H1 (cell line): ENCODE measurements around the gene TRIM46.

Source experiments
- ASH2L ChIP-seq: fragments of 200-600, 300-600 bp; sonication (generic); IDR thresholded peaks from one replicate; pipeline ENCODE4 v1.7.1; 2017; ENCODE audit warnings: low read length
- BRCA1 ChIP-seq: IDR thresholded peaks from 2 replicates; pipeline ENCODE4 v1.6.1; 2012; ENCODE audit warnings: low read depth, low read length, improper control_type of control experiment
- CTCF ChIP-seq, 3 experiments: IDR thresholded peaks; 1 replicate in 2 of 3; 2 replicates in 1 of 3; pipeline versions ENCODE4 v1.5.1 to v1.6.1; 2011; ENCODE audit warnings: low read length in 3 of 3, mild to moderate bottlenecking in 3 of 3, inconsistent platforms in 2 of 3, low read depth in 1 of 3, moderate library complexity in 1 of 3; ENCODE audit not compliant: insufficient read depth in 1 of 3; ENCODE audit errors: control extremely low read depth in 1 of 3
- YY1 ChIP-seq: IDR thresholded peaks from 2 replicates; pipeline ENCODE4 v1.6.1; 2011; ENCODE audit warnings: low read depth, mild to moderate bottlenecking, low read length

- TF ChIP-seq ASH2L (no peak), CTCF (IDR thresholded peaks at IDR 0.05; ENCODE audit: control extremely low read depth in 1 of 3, insufficient read depth in 1 of 3, low read depth in 1 of 3, low read length in 3 of 3) (no peak), BRCA1 (no peak), YY1 (no peak)
Observed at GRCh38 chr1:155186067-155186793, 12.6 kb downstream of the TRIM46 start.
